Neural progenitor cell (in vitro differentiated cells): Measurements from ENCODE around the gene FAM180B.

Source experiments
- EZH2 ChIP-seq: fragments of 200-600 bp; sonication (generic); IDR thresholded peaks from 2 replicates; pipeline ENCODE4 v1.6.1; 2017; ENCODE audit warnings: antibody characterized with exemption, mild to moderate bottlenecking, moderate library complexity
- TF ChIP-seq, protein P1 (sequence below): fragments of 200-600 bp; sonication (generic); IDR thresholded peaks from 2 replicates; pipeline ENCODE4 v1.5.1; 2017; ENCODE audit warnings: antibody characterized with exemption, mild to moderate bottlenecking

DNA sequence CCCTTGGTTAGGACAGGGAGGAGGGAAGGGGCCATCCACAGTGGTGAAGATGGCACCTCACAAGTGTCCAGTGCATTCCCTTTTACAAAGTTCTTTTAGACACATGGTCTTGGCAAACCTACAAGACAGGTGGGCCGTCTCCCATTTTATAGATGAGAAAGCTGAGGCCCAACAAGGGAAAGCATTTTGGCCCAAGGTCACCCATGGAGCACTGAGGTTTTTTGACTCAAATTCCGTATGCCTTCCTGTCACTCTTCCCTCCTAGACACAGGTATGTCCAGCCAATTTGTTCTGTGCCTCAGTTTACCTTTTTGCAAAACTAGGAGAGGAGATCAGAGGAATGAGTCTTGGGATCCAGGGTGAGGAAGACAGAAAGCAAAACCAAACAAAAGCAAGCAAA lies 6.5 kb downstream of the FAM180B start:
- no peak for TF ChIP-seq EZH2
- TF ChIP-seq, protein P1, sequence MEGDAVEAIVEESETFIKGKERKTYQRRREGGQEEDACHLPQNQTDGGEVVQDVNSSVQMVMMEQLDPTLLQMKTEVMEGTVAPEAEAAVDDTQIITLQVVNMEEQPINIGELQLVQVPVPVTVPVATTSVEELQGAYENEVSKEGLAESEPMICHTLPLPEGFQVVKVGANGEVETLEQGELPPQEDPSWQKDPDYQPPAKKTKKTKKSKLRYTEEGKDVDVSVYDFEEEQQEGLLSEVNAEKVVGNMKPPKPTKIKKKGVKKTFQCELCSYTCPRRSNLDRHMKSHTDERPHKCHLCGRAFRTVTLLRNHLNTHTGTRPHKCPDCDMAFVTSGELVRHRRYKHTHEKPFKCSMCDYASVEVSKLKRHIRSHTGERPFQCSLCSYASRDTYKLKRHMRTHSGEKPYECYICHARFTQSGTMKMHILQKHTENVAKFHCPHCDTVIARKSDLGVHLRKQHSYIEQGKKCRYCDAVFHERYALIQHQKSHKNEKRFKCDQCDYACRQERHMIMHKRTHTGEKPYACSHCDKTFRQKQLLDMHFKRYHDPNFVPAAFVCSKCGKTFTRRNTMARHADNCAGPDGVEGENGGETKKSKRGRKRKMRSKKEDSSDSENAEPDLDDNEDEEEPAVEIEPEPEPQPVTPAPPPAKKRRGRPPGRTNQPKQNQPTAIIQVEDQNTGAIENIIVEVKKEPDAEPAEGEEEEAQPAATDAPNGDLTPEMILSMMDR, result no peak
